Adipose tissue (tissue), 3 donors: ENCODE measurements around the gene TRUB1. TPM values are rescaled to one million over a fixed set of nuclear protein-coding genes. Genes with fewer than 3 reads are reported as not detected.
"Not testable (repeated sequence)": the region's sequence is repeated elsewhere in the genome, so short reads cannot be mapped to it uniquely, and the experiment has no call there.

Source experiments
- H3K27ac ChIP-seq: one replicate; pipeline ENCODE4 v1.5.1; 2013; ENCODE audit warnings: low read depth, low read length
- WGBS, 3 donors: extraction: QIAGEN DNeasy Blood & Tissue Kit; methylation state at CpG; one replicate each; pipeline ENCODE4 v1.1.7; 2013; 5-methylcytosine and 5-hydroxymethylcytosine counted together
- polyA plus RNA-seq, 3 donors: library from polyadenylated mRNA; stranded (reverse); fragments of 200-250 nt; gene quantifications; one replicate each; pipeline ENCODE4 v1.2.3, GENCODE V29; 2013
- donor health status: healthy with polysubstance abuse.
- donor health status: Bipolar disorder and iron deficiency.
- donor health status: healthy.

The TRUB1 gene
- polyA plus RNA-seq, 3 donors = 3.6 to 5.6 (median 5.5) TPM

- no peak overlapping the region for H3K27ac ChIP-seq
- WGBS, 3 donors = 64 to 86% (median 81%) methylated on average over 1 of the region's 1 CpG
Measured at GRCh38 chr10:114920459-114920858, 17.5 kb upstream of the TRUB1 start.

GRCh38 chr10:114922003-114922402, 16.0 kb upstream of the TRUB1 start:
- H3K27ac ChIP-seq = no peak overlapping the region
- 71 to 76% (median 73%) methylated on average over 4 of the region's 4 CpGs for WGBS, 3 donors

GRCh38 chr10:114923551-114923950, 14.4 kb upstream of the TRUB1 start:
- 81 to 87% (median 83%) methylated on average over 2 of the region's 2 CpGs for WGBS, 3 donors
- no peak overlapping the region for H3K27ac ChIP-seq

- WGBS, 3 donors = 43 to 50% (median 45%) methylated on average over 3 of the region's 3 CpGs
- no peak overlapping the region for H3K27ac ChIP-seq
Measured at GRCh38 chr10:114925587-114926586, 12.1 kb upstream of the TRUB1 start.

GRCh38 chr10:114928818-114929217, 9.2 kb upstream of the TRUB1 start:
- WGBS, 3 donors = 52 to 78% (median 70%) methylated on average over 2 of the region's 2 CpGs
- H3K27ac ChIP-seq = no peak overlapping the region

- H3K27ac ChIP-seq = no peak overlapping the region
- 79 to 91% (median 87%) methylated on average over 4 of the region's 4 CpGs for WGBS, 3 donors
Measured at GRCh38 chr10:114930320-114930719, 7.7 kb upstream of the TRUB1 start.

GRCh38 chr10:114931072-114931679, 6.8 kb upstream of the TRUB1 start:
- H3K27ac ChIP-seq = no peak overlapping the region
- 47 to 82% (median 53%) methylated on average over 2 of the region's 2 CpGs for WGBS, 3 donors

- no peak overlapping the region for H3K27ac ChIP-seq
Measured at GRCh38 chr10:114932225-114932624, 5.8 kb upstream of the TRUB1 start.

GRCh38 chr10:114932945-114933344, 5.0 kb upstream of the TRUB1 start:
- no peak overlapping the region for H3K27ac ChIP-seq
- WGBS, 3 donors = 54 to 66% (median 56%) methylated on average over 2 of the region's 2 CpGs

- WGBS, 3 donors = 79 to 85% (median 80%) methylated on average over 5 of the region's 5 CpGs
Measured at GRCh38 chr10:114933588-114933987, 4.4 kb upstream of the TRUB1 start.

GRCh38 chr10:114933995-114934394, 4.0 kb upstream of the TRUB1 start:
- 74 to 77% (median 77%) methylated on average over 3 of the region's 3 CpGs for WGBS, 3 donors

More at GRCh38 chr10:114933588-114933987, 4.4 kb upstream of the TRUB1 start:
- H3K27ac ChIP-seq = no peak overlapping the region

GRCh38 chr10:114938856-114939193, 830 bp downstream of the TRUB1 start:
- no peak overlapping the region for H3K27ac ChIP-seq
- 7 to 23% (median 12%) methylated on average over 5 of the region's 5 CpGs for WGBS, 3 donors

More at GRCh38 chr10:114933995-114934394, 4.0 kb upstream of the TRUB1 start:
- not testable (repeated sequence) for H3K27ac ChIP-seq

- no peak overlapping the region for H3K27ac ChIP-seq
- 55 to 75% (median 72%) methylated on average over 4 of the region's 4 CpGs for WGBS, 3 donors
Measured at GRCh38 chr10:114940735-114941134, 2.7 kb downstream of the TRUB1 start.

- no peak overlapping the region for H3K27ac ChIP-seq
- 87 to 98% (median 89%) methylated on average over 5 of the region's 5 CpGs for WGBS, 3 donors
Measured at GRCh38 chr10:114943000-114943399, 5.0 kb downstream of the TRUB1 start.

- 93 to 94% (median 93%) methylated on average over 4 of the region's 4 CpGs for WGBS, 3 donors
- no peak overlapping the region for H3K27ac ChIP-seq
Measured at GRCh38 chr10:114953047-114953446, 15.1 kb downstream of the TRUB1 start.

- no peak overlapping the region for H3K27ac ChIP-seq
- WGBS, 3 donors = 91 to 93% (median 93%) methylated on average over 4 of the region's 4 CpGs
Measured at GRCh38 chr10:114955984-114956383, 18.0 kb downstream of the TRUB1 start.

- WGBS, 3 donors = 62 to 90% (median 74%) methylated on average over 2 of the region's 2 CpGs
- H3K27ac ChIP-seq = no peak overlapping the region
Measured at GRCh38 chr10:114956466-114956865, 18.5 kb downstream of the TRUB1 start.

- H3K27ac ChIP-seq = no peak overlapping the region
- 83 to 88% (median 83%) methylated on average over 1 of the region's 1 CpG for WGBS, 3 donors
Measured at GRCh38 chr10:114957122-114957521, 19.1 kb downstream of the TRUB1 start.

- WGBS, 3 donors = 66 to 76% (median 68%) methylated on average over 2 of the region's 2 CpGs
- H3K27ac ChIP-seq = no peak overlapping the region
Measured at GRCh38 chr10:114957673-114958072, 19.7 kb downstream of the TRUB1 start.

- WGBS, 3 donors = 83 to 87% (median 83%) methylated on average over 2 of the region's 2 CpGs
- H3K27ac ChIP-seq = no peak overlapping the region
Measured at GRCh38 chr10:114962441-114962840, 24.4 kb downstream of the TRUB1 start.
